HepG2 (cell line): Measurements from ENCODE around the gene SRCIN1. TPM values are rescaled to one million over a fixed set of nuclear protein-coding genes. Genes with fewer than 3 reads are reported as not detected.

Experiments used
- ATAC-seq: fragments of 200-7000 bp; cut with Tn5 transposase; 3 replicates; pipeline ENCODE4 v1.9.1; 2020; ENCODE audit warnings: mild to moderate bottlenecking, moderate library complexity
- BruUV-seq: library from RNA; stranded (reverse); fragments of 400-500 nt; replicated peaks from 2 replicates; lab custom pipeline; 2021; lab: Mats Ljungman, UMichigan
- CTCF ChIA-PET: fragments of 300-600 bp; formaldehyde crosslinking; extraction: SDS; loops from one replicate; lab custom pipeline; 2021; ENCODE audit warnings: low total read pairs, inconsistent platforms, low intra/inter-chr PET ratio; lab: Yijun Ruan, JAX
- POLR2A ChIA-PET: fragments of 350-600 bp; sonication (Branson Sonifier 250); formaldehyde crosslinking; loops from one replicate; lab custom pipeline; 2020; ENCODE audit warnings: antibody characterized with exemption, inconsistent platforms; lab: Yijun Ruan, JAX
- DNase-seq: peaks from one replicate; pipeline ENCODE4 v3.0.0-alpha.2; 2015; ENCODE audit warnings: low spot score
- FAIRE-seq: peaks from 3 replicates; lab custom pipeline; 2011; peaks lifted over from hg19 to GRCh38; lab: Jason Lieb, UNC
- H2AFZ ChIP-seq: one replicate; pipeline ENCODE4 v1.6.1; 2011; ENCODE audit warnings: low read length, inconsistent platforms
- H3K27ac ChIP-seq: fragments of 300-600 bp; 3 replicates; pipeline ENCODE4 v1.8.0; 2011; ENCODE audit warnings: mixed run types, mild to moderate bottlenecking, mixed read lengths, low read length, inconsistent platforms; ENCODE audit not compliant: insufficient read depth; ENCODE audit errors: extremely low read length
- H3K27me3 ChIP-seq, 2 experiments: fragments of 200-600 bp in 1 of 2; 2 replicates in 1 of 2; 3 replicates in 1 of 2; pipeline versions ENCODE4 v1.6.0 to v1.8.0; 2011; ENCODE audit warnings: low read length in 2 of 2, mild to moderate bottlenecking in 2 of 2, moderate library complexity in 2 of 2, inconsistent platforms in 1 of 2; ENCODE audit not compliant: insufficient read depth in 2 of 2, control insufficient read depth in 1 of 2
- H3K36me3 ChIP-seq, 2 experiments: fragments of 200-600 bp in 1 of 2; replicated peaks in 1 of 2; 2 replicates in 1 of 2; 3 replicates in 1 of 2; pipeline versions ENCODE4 v1.5.1 to v1.8.0; 2011; ENCODE audit warnings: low read length in 2 of 2, inconsistent platforms in 1 of 2; ENCODE audit not compliant: insufficient read depth in 2 of 2, control insufficient read depth in 1 of 2
- H3K4me1 ChIP-seq: 2 replicates; pipeline ENCODE4 v1.5.1; 2012; ENCODE audit warnings: low read length, inconsistent platforms; ENCODE audit not compliant: insufficient read depth
- H3K4me2 ChIP-seq: 2 replicates; pipeline ENCODE4 v1.6.0; 2011; ENCODE audit warnings: low read depth, low read length, inconsistent platforms
- H3K4me3 ChIP-seq, 3 experiments: fragments of 200-600 bp in 1 of 3; sonication (generic), shearing (Covaris generic) in 1 of 3; replicated peaks in 1 of 3; 2 replicates each; pipeline ENCODE4 v1.5.1; 2011 to 2016; ENCODE audit warnings: low read length in 3 of 3, inconsistent platforms in 2 of 3, low read depth in 2 of 3, mild to moderate bottlenecking in 2 of 3, control low read depth in 1 of 3, mixed read lengths in 1 of 3; ENCODE audit not compliant: insufficient read depth in 1 of 3
- H3K79me2 ChIP-seq: one replicate; pipeline ENCODE4 v1.6.1; 2011; ENCODE audit warnings: low read length, inconsistent platforms; ENCODE audit not compliant: insufficient read depth
- H3K9ac ChIP-seq: 2 replicates; pipeline ENCODE4 v1.6.0; 2011; ENCODE audit warnings: mild to moderate bottlenecking, low read depth, low read length, inconsistent platforms; ENCODE audit not compliant: insufficient read depth
- H3K9me3 ChIP-seq: 2 replicates; pipeline ENCODE4 v1.5.1; 2012; ENCODE audit warnings: mild to moderate bottlenecking, low read length
- H4K20me1 ChIP-seq: 2 replicates; pipeline ENCODE4 v1.6.0; 2011; ENCODE audit warnings: inconsistent platforms, mild to moderate bottlenecking, low read length, moderate library complexity; ENCODE audit not compliant: insufficient read depth
- AGO1 ChIP-seq: fragments of 200-400 bp; formaldehyde crosslinking; IDR thresholded peaks from 2 replicates; pipeline ENCODE4 v1.6.1; 2017; ENCODE audit warnings: mild to moderate bottlenecking, low read depth, low read length, moderate library complexity; ENCODE audit not compliant: poor library complexity, severe bottlenecking
- ATAD3A ChIP-seq: sonication (generic); formaldehyde crosslinking; IDR thresholded peaks from 2 replicates; pipeline ENCODE4 v1.4.0; 2020; ENCODE audit warnings: missing genetic modification reagents
- E2F1 ChIP-seq: sonication (generic); formaldehyde crosslinking; IDR thresholded peaks from 2 replicates; pipeline ENCODE4 v1.5.0; 2020; ENCODE audit warnings: missing genetic modification reagents
- EED ChIP-seq: sonication (generic); formaldehyde crosslinking; IDR thresholded peaks from 2 replicates; pipeline ENCODE4 v1.5.0; 2020; ENCODE audit warnings: mild to moderate bottlenecking, missing genetic modification reagents
- FOXO1 ChIP-seq: sonication (generic); formaldehyde crosslinking; IDR thresholded peaks from 2 replicates; pipeline ENCODE4 v1.4.0; 2020; ENCODE audit warnings: missing genetic modification reagents
- GFI1 ChIP-seq: sonication (generic); formaldehyde crosslinking; IDR thresholded peaks from 2 replicates; pipeline ENCODE4 v1.5.0; 2020; ENCODE audit warnings: missing genetic modification reagents, mild to moderate bottlenecking, borderline replicate concordance
- GLI4 ChIP-seq: sonication (generic); formaldehyde crosslinking; IDR thresholded peaks from 2 replicates; pipeline ENCODE4 v1.5.1; 2020; ENCODE audit warnings: missing genetic modification reagents, mild to moderate bottlenecking, moderate library complexity, borderline replicate concordance
- NFIC ChIP-seq: IDR thresholded peaks from 2 replicates; pipeline ENCODE4 v1.6.1; 2012; ENCODE audit warnings: mild to moderate bottlenecking, low read length, inconsistent platforms
- TERF1 ChIP-seq: sonication (generic); formaldehyde crosslinking; IDR thresholded peaks from 2 replicates; pipeline ENCODE4 v1.8.0; 2022; ENCODE audit warnings: mild to moderate bottlenecking, missing genetic modification reagents, moderate library complexity
- ZBTB2 ChIP-seq: sonication (generic); formaldehyde crosslinking; IDR thresholded peaks from 2 replicates; pipeline ENCODE4 v1.8.0; 2022; ENCODE audit warnings: low read depth, missing genetic modification reagents
- ZBTB39 ChIP-seq: sonication (generic); formaldehyde crosslinking; IDR thresholded peaks from 2 replicates; pipeline ENCODE4 v1.5.0; 2020; ENCODE audit warnings: missing genetic modification reagents
- ZNF17 ChIP-seq: sonication (generic); formaldehyde crosslinking; IDR thresholded peaks from 2 replicates; pipeline ENCODE4 v1.5.0; 2020; ENCODE audit warnings: mild to moderate bottlenecking, missing genetic modification reagents
- ZNF333 ChIP-seq: sonication (generic); formaldehyde crosslinking; IDR thresholded peaks from 2 replicates; pipeline ENCODE4 v1.4.0; 2020; ENCODE audit warnings: mild to moderate bottlenecking, missing genetic modification reagents, borderline replicate concordance
- ZNF414 ChIP-seq: sonication (generic); formaldehyde crosslinking; IDR thresholded peaks from 2 replicates; pipeline ENCODE4 v1.5.0; 2020; ENCODE audit warnings: missing genetic modification reagents
- ZNF839 ChIP-seq: sonication (generic); formaldehyde crosslinking; IDR thresholded peaks from 2 replicates; pipeline ENCODE4 v1.4.0; 2020; ENCODE audit warnings: missing genetic modification reagents, mild to moderate bottlenecking, borderline replicate concordance
- ZNF878 ChIP-seq: sonication (generic); formaldehyde crosslinking; IDR thresholded peaks from 2 replicates; pipeline ENCODE4 v1.8.1; 2023; ENCODE audit warnings: mild to moderate bottlenecking, missing genetic modification reagents, moderate library complexity
- WGBS: methylation state at CpG from one replicate; pipeline ENCODE4 v1.1.6; 2017; ENCODE audit warnings: low lambda C conversion rate; 5-methylcytosine and 5-hydroxymethylcytosine counted together
- in situ Hi-C: cut with HindIII; loops from 2 replicates; pipeline ENCODE4 v1.10.0; 2017; ENCODE audit warnings: low pct_unique_long_range_greater_than_20kb; ENCODE audit not compliant: extremely low pct_ligation_motif_present
- intact Hi-C: fragments of 100-400 bp; cut with micrococcal nuclease; formaldehyde crosslinking; loops from one replicate; pipeline ENCODE4 v1.10.0; 2022; ENCODE audit not compliant: unreplicated experiment
- polyA plus RNA-seq, 8 experiments: library from polyadenylated mRNA; depleted of rRNA in 3 of 8; stranded (reverse) in 7 of 8; unstranded in 1 of 8; fragments of >200 nt; fragmentation: Illumina TruSeq in 4 of 8; extraction: Trizol in 4 of 8; gene quantifications; 2 replicates each; pipeline versions ENCODE4 v1.2.1 to v1.2.3, GENCODE V29; 2011 to 2016; ENCODE audit warnings: low read depth in 4 of 8, missing spikeins in 1 of 8, mixed read lengths in 1 of 8; ENCODE audit not compliant: insufficient read depth in 1 of 8
- total RNA-seq, 5 experiments: library from RNA; depleted of rRNA; stranded (reverse); fragments of >200 nt; fragmentation: Illumina TruSeq; extraction: Trizol; gene quantifications; 2 replicates each; pipeline ENCODE4 v1.2.3, GENCODE V29; 2016; ENCODE audit warnings: low read depth in 1 of 5

SRCIN1 gene
- total and polyA plus RNA-seq, 2 of the 13 experiments (the other 11 are each of a cell fraction or from before 2014, with no cell fraction given): 1.2 to 9.6 TPM

GRCh38 chr17:38620551-38621277, 15.0 kb upstream of the SRCIN1 start:
- in situ Hi-C loops (no loop called here), intact Hi-C loops (loop anchor here (1.0 kb wide), 1 partner anchor 37 kb away; no protein-coding TSS in a partner anchor)
- 19% methylated on average over 11 of the region's 12 CpGs for WGBS
- ChIA-PET POLR2A (interaction anchor here (2.0 to 2.3 kb wide), 4 partner anchors 15 to 39 kb away, joined by 6 to 25 read pairs (median 10); partner anchors contain the start of gene SRCIN1), CTCF (interaction anchor here (0.7 to 2.6 kb wide), 2 partner anchors 15 to 47 kb away, joined by 5 to 20 read pairs; partner anchors contain the start of gene SRCIN1)
- no peaks in the 10 kb centered on the region for H3K27me3 ChIP-seq
- BruUV-seq: no TSS peak
- H3K4me3 ChIP-seq: peak overlapping the region; percentile 1 to 56 (median 3); a peak in 4 of 6 replicates
- H3K9me3 ChIP-seq: no peaks in the 10 kb centered on the region
- H3K9ac ChIP-seq: peak overlapping the region; percentile 77
- ATAC-seq (peak; percentile 96), DNase-seq (peak; percentile 100), FAIRE-seq (no peak)
- H3K4me1 ChIP-seq: peaks cover 89% of the 10 kb centered on the region
- H3K36me3 ChIP-seq: no peaks in the 10 kb centered on the region
- peak overlapping the region; percentile 81 for H3K4me2 ChIP-seq
- H2AFZ ChIP-seq: no peak overlapping the region
- H3K79me2 ChIP-seq: peaks cover 2% of the 10 kb centered on the region
- no peaks in the 10 kb centered on the region for H4K20me1 ChIP-seq
- H3K27ac ChIP-seq: peak overlapping the region; percentile 95
- peak; percentile 85; the same call in 1 of the 2 replicates for TF ChIP-seq ZNF414 (CRISPR knock-in tag)
- peak; percentile 80; the same call in 1 of the 2 replicates for TF ChIP-seq GFI1 (CRISPR knock-in tag)
- TF ChIP-seq ZNF17 (CRISPR knock-in tag): no peak
- 0 out of 2 replicates have a peak, but pooled peaks have one; percentile 36 for TF ChIP-seq ATAD3A (CRISPR knock-in tag)
- peak; percentile 88 for TF ChIP-seq NFIC
- TF ChIP-seq ZNF839: 0 out of 2 replicates have a peak, but pooled peaks have one; percentile 58
- no peak for TF ChIP-seq AGO1
- peak; percentile 98 for TF ChIP-seq FOXO1
- TF ChIP-seq ZBTB39: 0 out of 2 replicates have a peak, but pooled peaks have one; percentile 35
- TF ChIP-seq ZNF333 (CRISPR knock-in tag): no peak
- TF ChIP-seq ZBTB2 (CRISPR knock-in tag): no peak
- no peak for TF ChIP-seq EED (CRISPR knock-in tag)
- 0 out of 2 replicates have a peak, but pooled peaks have one; percentile 50 for TF ChIP-seq GLI4 (CRISPR knock-in tag)
- no peak; the same call in 1 of the 2 replicates for TF ChIP-seq ZNF878 (CRISPR knock-in tag)
- TF ChIP-seq TERF1 (CRISPR knock-in tag): no peak
- no peak for TF ChIP-seq E2F1 (CRISPR knock-in tag)
